NCI-H2196 (cell line): Measurements from ENCODE around the gene BEST1.

Experiments
- DNase-seq: peaks from one replicate; lab custom pipeline; 2025; ENCODE audit not compliant: unreplicated experiment; lab: John Stamatoyannopoulos, UW

BEST1 gene

GRCh38 chr11:62012832-62013461 lies 62.8 kb downstream of the BEST1 start:
- no peak for DNase-seq
